Activated CD8-positive, alpha-beta memory T cell treated with anti-CD3 and anti-CD28 coated beads, Interleukin-2, amount 10 ng/mL, durations not matched to agents 7 days and 5 days (primary cell): ENCODE data around the gene PUS3. TPM values are rescaled to one million over a fixed set of nuclear protein-coding genes. Genes with fewer than 3 reads are reported as not detected.

Experiments used
- ATAC-seq: fragments of 150-1000 bp; cut with Tn5 transposase; one replicate; pipeline ENCODE4 v1.10.0; 2021; ENCODE audit warnings: moderate library complexity
- CTCF ChIA-PET: fragments of 350-600 bp; sonication (Branson Sonifier 250); formaldehyde crosslinking; loops from one replicate; lab custom pipeline; 2021; ENCODE audit warnings: antibody characterized with exemption; lab: Charles Lee
- DNase-seq: peaks from one replicate; pipeline ENCODE4 v3.0.0-alpha.2; 2020
- H3K27ac Mint-ChIP-seq: one replicate; pipeline ENCODE4 v1.8.0; 2021; ENCODE audit warnings: mild to moderate bottlenecking, mixed read lengths
- H3K27me3 Mint-ChIP-seq: one replicate; pipeline ENCODE4 v1.8.0; 2021; ENCODE audit warnings: mixed read lengths
- H3K36me3 Mint-ChIP-seq: one replicate; pipeline ENCODE4 v1.8.0; 2021; ENCODE audit warnings: mild to moderate bottlenecking, mixed read lengths
- H3K4me1 Mint-ChIP-seq: one replicate; pipeline ENCODE4 v1.8.0; 2021; ENCODE audit warnings: mixed read lengths
- H3K4me3 Mint-ChIP-seq: one replicate; pipeline ENCODE4 v1.8.0; 2021; ENCODE audit warnings: mild to moderate bottlenecking, moderate library complexity, mixed read lengths
- H3K9me3 Mint-ChIP-seq: one replicate; pipeline ENCODE4 v1.8.0; 2022; ENCODE audit warnings: low read depth, mixed read lengths
- total RNA-seq, 2 experiments: library from RNA; stranded (reverse); gene quantifications; one replicate each; pipeline ENCODE4 v1.2.3, GENCODE V29; 2021

Gene PUS3
- total RNA-seq = 10 to 100 TPM; 11.0 to 13.1 TPM

GRCh38 chr11:125902927-125903710 is at the start of gene PUS3:
TSS of gene PUS3 (minus strand) at chr11:125903206. CDS start at chr11:125896284, 6,922 bp downstream.
- Mint-ChIP-seq H3K27me3 (peaks cover 39% of the 10 kb centered on the region), H3K4me3 (peak within 1 kb of the TSS; percentile 99), H3K9me3 (no peaks in the 10 kb centered on the region), H3K36me3 (peaks cover 21% of the 10 kb centered on the region), H3K4me1 (peaks cover 39% of the 10 kb centered on the region), H3K27ac (peak within 1 kb of the TSS; percentile 88)
- peak; percentile 96 for ATAC-seq
- CTCF ChIA-PET = interaction anchor here (1.0 to 2.4 kb wide), 5 partner anchors 16 to 334 kb away, joined by 3 to 26 read pairs (median 4); partner anchors contain the start of genes EI24 and HYLS1
- DNase-seq = peak; percentile 93

GRCh38 chr11:125952559-125952958 is 49.6 kb upstream of the PUS3 start:
- no peaks in the 10 kb centered on the region for H3K27me3 Mint-ChIP-seq
- H3K4me3 Mint-ChIP-seq = no peak overlapping the region
- ATAC-seq (no peak), DNase-seq (no peak)
- H3K4me1 Mint-ChIP-seq = peaks cover under 1% of the 10 kb centered on the region
- H3K36me3 Mint-ChIP-seq = no peaks in the 10 kb centered on the region
- H3K9me3 Mint-ChIP-seq = no peaks in the 10 kb centered on the region
- CTCF ChIA-PET = no interaction called here
- no peak overlapping the region for H3K27ac Mint-ChIP-seq

GRCh38 chr11:125951731-125952130 is 48.7 kb upstream of the PUS3 start:
- Mint-ChIP-seq H3K36me3 (no peaks in the 10 kb centered on the region), H3K4me3 (no peak overlapping the region), H3K9me3 (no peaks in the 10 kb centered on the region), H3K4me1 (no peaks in the 10 kb centered on the region), H3K27me3 (no peaks in the 10 kb centered on the region), H3K27ac (no peak overlapping the region)
- CTCF ChIA-PET = no interaction called here
- no peak for ATAC-seq
- DNase-seq = peak; percentile 30

DNA sequence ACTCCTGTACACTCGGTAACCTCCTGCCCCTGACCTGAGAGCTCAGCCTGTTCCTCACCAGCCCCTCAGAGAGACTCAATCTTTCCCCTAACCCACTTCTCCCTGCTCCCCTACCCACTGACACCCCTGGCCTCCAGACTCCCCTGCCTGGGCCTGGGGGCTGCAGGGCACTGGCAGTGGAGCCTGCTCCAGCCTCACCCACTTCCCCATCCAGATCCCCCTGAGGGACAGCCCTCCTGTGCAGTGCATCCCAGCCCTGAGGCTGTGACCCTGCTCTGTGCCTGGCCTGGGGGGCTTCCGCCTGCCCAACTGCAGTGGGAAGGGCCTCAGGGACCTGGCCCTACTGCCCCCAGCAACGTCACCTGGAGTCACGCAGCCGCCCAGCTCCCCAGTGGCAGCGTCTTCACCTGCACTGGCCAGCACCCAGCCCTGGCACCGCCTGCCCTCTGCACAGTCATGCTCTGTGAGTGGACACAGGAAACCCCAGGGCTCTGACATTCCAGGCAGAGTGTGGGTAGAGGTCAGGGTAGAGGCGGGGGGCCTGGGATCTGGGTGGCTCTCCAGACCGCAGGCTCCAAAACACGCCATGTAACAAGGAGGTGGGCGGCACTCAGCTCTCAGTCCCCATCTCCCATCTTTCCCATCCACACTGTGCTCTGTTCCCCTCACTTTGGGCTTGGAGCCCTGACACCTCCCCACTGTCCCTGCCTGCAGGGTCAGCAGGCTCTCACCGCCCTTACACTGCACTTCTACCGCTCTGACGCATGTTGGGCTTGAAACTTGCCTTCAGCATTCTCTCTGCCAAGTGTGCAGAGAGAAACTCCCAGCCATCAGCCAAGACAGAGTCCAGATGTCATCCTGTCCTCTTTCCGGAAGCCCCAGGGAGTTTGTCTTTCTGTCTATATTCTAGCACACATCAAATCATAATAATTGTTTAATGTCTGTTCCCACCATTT is 48.0 kb upstream of the PUS3 start:
- Mint-ChIP-seq H3K9me3 (no peaks in the 10 kb centered on the region), H3K27ac (no peak overlapping the region), H3K27me3 (no peaks in the 10 kb centered on the region), H3K4me1 (no peaks in the 10 kb centered on the region), H3K36me3 (no peaks in the 10 kb centered on the region), H3K4me3 (no peak overlapping the region)
- CTCF ChIA-PET = no interaction called here
- peak; percentile 35 for DNase-seq
- ATAC-seq = no peak

GRCh38 chr11:125950178-125950490 is 47.1 kb upstream of the PUS3 start:
- no peak for ATAC-seq
- H3K27me3 Mint-ChIP-seq = no peaks in the 10 kb centered on the region
- H3K4me3 Mint-ChIP-seq = no peak overlapping the region
- no peaks in the 10 kb centered on the region for H3K4me1 Mint-ChIP-seq
- H3K27ac Mint-ChIP-seq = no peak overlapping the region
- H3K9me3 Mint-ChIP-seq = no peaks in the 10 kb centered on the region
- no peaks in the 10 kb centered on the region for H3K36me3 Mint-ChIP-seq
- CTCF ChIA-PET = no interaction called here
- peak; percentile 28 for DNase-seq

DNA sequence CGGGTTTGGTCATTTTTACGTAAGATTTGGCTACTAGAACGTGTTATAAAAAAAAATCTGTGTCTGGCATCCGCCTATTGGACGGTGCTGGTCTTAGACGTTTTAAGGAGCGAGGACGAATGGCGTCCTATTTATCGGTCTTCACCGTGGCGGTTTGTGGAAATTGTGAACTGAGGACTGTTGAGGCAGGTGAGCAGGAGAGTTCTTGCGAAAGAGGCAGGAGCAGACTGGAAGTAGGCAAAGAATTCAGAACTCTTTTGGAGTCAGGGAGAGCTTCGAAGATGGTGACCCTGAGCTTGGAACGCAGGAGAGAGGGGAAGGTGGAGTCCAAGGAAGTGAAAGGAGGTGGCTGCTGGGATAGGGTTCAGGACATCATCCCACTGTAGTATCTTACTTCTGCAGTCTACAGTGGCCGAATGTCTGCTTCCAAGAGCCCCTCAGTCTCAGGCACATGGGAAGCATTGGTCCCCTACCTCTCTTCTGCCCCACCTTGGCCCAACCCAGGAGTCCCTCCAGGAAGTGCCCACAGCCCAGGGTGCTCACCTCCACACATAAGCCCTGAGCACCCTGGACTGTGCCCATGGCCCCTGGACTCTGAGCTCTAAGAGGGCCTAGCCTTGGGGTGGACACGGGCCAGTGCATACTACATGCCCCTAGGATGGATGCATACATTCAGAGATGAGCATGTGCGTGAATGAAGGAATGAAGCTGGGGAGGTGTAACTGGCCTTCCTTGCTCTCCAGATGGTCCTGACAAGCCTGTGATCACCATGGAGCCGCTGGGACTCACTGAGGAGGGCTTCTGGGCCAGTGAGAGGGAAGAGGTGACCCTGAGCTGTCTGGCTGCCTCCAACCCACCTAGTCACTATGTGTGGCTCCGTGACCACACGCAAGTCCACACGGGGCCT is 46.5 kb upstream of the PUS3 start:
- H3K4me3 Mint-ChIP-seq = no peak overlapping the region
- no peaks in the 10 kb centered on the region for H3K4me1 Mint-ChIP-seq
- H3K36me3 Mint-ChIP-seq = no peaks in the 10 kb centered on the region
- DNase-seq = peak; percentile 11
- H3K27me3 Mint-ChIP-seq = no peaks in the 10 kb centered on the region
- CTCF ChIA-PET = no interaction called here
- H3K27ac Mint-ChIP-seq = no peak overlapping the region
- no peaks in the 10 kb centered on the region for H3K9me3 Mint-ChIP-seq
- ATAC-seq = no peak

DNA sequence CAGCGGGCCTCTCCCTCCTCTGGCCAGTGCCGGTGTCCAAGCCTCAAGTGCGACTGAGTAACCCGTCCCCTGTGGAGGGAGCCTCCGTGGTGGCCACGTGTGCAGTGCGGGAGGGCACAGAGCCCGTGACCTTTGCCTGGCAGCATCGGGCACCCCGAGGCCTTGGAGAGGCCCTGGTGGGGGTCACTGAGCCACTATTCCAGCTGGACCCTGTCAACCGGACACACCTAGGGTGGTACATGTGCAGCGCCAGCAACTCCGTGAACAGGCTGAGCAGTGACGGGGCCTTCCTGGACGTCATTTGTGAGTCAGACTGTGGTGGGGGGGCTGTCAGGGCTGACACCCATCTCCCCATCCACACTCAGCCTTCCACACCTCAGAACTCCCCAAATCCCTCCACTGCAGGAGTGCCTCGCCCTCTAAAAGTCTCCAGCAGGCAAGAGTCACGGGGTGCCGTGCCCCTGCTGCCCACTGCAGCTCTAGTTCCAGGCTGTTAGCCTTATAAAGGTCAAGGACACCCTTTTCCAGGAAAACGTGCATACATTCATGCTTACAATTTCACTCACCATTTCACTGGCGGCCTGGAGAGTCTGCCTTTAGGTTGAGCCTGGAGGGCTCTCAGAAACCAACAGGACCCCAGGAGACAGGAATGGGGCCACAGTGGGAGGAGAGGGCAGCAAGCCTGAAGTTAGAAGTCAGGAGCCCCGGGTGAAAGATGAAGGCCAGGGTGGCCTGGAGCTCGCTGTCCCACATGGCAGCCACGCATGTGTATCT is 45.5 kb upstream of the PUS3 start:
- H3K27ac Mint-ChIP-seq = no peak overlapping the region
- CTCF ChIA-PET = no interaction called here
- H3K4me3 Mint-ChIP-seq = no peak overlapping the region
- H3K36me3 Mint-ChIP-seq = no peaks in the 10 kb centered on the region
- H3K27me3 Mint-ChIP-seq = no peaks in the 10 kb centered on the region
- ATAC-seq (no peak), DNase-seq (peak; percentile 33)
- H3K9me3 Mint-ChIP-seq = no peaks in the 10 kb centered on the region
- H3K4me1 Mint-ChIP-seq = no peaks in the 10 kb centered on the region

DNA sequence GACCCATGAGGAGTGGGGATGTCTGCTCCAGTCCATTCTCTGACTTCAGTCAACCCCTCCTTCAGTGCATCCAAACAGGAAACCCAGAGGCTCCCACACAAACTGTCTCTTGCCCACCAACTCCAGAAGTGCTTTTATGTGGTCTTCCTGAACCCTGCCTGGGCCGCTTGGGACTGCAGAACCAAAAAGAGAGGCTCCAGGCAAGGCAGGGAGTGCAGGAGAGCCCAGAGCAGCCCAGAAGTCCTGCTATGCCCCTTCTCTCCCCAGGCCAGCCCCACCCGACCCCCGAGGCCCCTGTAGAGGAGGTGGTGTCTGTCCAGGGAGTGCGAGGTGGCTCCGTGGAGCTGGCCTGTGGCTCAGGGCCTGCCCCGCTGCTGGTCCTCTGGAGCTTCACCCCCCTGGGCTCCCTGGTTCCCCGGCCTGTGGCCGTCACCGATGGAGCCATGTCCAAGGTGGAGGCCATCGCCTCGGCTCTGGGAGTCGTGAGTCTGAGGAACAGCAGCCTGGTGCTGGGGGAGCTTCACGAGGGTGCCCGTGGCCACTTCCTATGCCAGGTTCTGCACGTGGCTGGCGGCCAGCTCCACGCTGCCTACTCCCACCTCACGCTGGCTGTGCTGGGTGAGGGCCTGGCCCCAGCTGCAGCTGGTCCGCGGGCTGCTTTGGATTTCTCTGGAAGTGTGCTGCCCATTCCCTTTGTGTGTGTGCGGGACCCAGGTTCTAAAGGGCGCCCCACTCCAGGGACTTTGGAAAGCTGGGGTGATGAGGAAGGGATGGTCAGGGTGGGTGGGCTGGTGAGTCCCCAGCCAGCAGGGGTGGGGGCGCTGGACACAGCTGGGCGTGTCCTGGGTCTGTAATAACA is 44.6 kb upstream of the PUS3 start:
- H3K9me3 Mint-ChIP-seq = no peaks in the 10 kb centered on the region
- H3K4me3 Mint-ChIP-seq = no peak overlapping the region
- CTCF ChIA-PET = no interaction called here

GRCh38 chr11:125946712-125947418 is 43.9 kb upstream of the PUS3 start:
- peaks cover 2% of the 10 kb centered on the region for H3K4me1 Mint-ChIP-seq
- no peak overlapping the region for H3K4me3 Mint-ChIP-seq
- no peaks in the 10 kb centered on the region for H3K36me3 Mint-ChIP-seq
- H3K27me3 Mint-ChIP-seq = peaks cover 3% of the 10 kb centered on the region
- ATAC-seq (no peak), DNase-seq (peak; percentile 31)
- no peaks in the 10 kb centered on the region for H3K9me3 Mint-ChIP-seq
- CTCF ChIA-PET = no interaction called here
- H3K27ac Mint-ChIP-seq = no peak overlapping the region

More for the DNA sequence above, 44.6 kb upstream of the PUS3 start:
- Mint-ChIP-seq H3K27me3 (no peaks in the 10 kb centered on the region), H3K4me1 (no peaks in the 10 kb centered on the region), H3K36me3 (no peaks in the 10 kb centered on the region), H3K27ac (no peak overlapping the region)
- no peak for ATAC-seq
- peak; percentile 35 for DNase-seq

GRCh38 chr11:125945797-125946520 is 43.0 kb upstream of the PUS3 start, which contains the start of gene VSIG10L2:
TSS of gene VSIG10L2 (plus strand) at chr11:125946044. CDS start at chr11:125946056, 12 bp downstream.
- DNase-seq (peak; percentile 29), ATAC-seq (no peak)
- Mint-ChIP-seq H3K36me3 (no peaks in the 10 kb centered on the region), H3K27ac (no peak within 1 kb of the TSS), H3K9me3 (no peaks in the 10 kb centered on the region), H3K4me3 (no peak within 1 kb of the TSS), H3K27me3 (peaks cover 3% of the 10 kb centered on the region), H3K4me1 (peaks cover 2% of the 10 kb centered on the region)
- CTCF ChIA-PET = interaction anchor here (1.0 kb wide), 1 partner anchor 13 kb away, joined by 3 read pairs; no protein-coding TSS in a partner anchor
